NCI-H446 (cell line): ENCODE measurements around the gene MTHFSD.

Source experiments
- DNase-seq, 2 experiments: peaks; one replicate each; lab custom pipeline; 2025; lab: John Stamatoyannopoulos, UW

Gene MTHFSD

DNA sequence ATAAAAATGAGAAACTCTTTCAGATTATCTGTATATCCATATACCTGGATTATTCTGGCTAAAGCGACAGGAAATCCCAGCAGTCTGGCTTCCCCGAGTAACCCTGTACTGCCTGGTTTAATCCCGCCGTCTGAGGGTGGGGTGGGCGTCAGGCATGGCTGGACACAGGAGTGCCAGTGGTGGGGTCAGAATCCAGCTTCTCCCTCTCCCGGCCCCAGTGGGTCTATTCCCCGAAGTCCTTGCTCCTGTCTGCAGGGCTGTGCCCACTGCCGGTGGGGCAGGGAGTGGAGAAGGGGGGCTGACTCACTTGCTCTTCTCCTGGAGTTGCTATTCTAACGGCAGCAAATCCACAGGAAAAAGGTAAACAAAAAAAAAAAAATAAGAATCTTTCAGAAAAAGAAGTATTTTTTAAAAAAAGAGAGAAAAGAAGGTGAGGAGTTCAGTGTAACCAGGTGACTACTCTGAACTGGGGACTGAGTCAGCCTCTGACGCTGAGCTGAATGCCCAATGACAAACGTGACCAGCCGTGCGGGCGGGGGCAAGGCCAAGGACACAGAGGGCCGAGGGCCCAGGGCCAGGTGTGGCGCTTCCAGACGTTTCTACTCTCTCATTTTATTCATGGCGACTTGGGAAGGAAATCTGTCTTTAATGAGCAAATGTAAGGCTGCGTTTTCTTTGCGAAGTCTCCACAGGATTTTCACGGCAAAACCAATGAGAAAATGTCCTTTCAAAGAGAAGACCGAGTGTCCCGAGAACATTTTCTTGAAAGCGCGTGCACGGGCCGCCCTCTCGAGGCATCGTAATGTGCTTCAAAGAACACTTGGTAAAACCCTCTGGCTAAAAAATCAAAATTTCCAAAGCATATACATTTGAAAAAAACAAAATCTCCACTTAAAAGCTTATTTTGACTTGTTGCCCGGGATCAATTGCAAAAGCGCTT, 24.5 kb downstream of the MTHFSD start:
- no peak for DNase-seq

DNA sequence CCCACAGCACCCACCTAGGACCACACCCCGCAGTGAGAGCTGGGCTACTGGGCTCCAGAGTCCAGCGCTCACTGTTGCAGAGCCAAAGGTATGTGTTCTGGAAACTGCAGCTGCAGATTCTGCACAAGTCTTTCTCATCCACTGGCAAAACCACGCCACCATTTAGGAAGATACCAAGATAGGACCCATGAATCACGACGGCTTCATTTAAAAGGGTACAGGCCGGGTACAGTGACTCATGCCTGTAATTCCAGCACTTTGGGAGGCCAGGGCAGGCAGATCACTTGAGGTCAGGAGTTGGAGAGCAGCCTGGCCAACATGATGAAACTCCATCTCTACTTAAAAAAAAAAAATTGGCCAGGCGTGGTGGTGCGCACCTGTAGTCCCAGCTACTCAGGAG, 25.9 kb downstream of the MTHFSD start:
- no peak for DNase-seq

DNA sequence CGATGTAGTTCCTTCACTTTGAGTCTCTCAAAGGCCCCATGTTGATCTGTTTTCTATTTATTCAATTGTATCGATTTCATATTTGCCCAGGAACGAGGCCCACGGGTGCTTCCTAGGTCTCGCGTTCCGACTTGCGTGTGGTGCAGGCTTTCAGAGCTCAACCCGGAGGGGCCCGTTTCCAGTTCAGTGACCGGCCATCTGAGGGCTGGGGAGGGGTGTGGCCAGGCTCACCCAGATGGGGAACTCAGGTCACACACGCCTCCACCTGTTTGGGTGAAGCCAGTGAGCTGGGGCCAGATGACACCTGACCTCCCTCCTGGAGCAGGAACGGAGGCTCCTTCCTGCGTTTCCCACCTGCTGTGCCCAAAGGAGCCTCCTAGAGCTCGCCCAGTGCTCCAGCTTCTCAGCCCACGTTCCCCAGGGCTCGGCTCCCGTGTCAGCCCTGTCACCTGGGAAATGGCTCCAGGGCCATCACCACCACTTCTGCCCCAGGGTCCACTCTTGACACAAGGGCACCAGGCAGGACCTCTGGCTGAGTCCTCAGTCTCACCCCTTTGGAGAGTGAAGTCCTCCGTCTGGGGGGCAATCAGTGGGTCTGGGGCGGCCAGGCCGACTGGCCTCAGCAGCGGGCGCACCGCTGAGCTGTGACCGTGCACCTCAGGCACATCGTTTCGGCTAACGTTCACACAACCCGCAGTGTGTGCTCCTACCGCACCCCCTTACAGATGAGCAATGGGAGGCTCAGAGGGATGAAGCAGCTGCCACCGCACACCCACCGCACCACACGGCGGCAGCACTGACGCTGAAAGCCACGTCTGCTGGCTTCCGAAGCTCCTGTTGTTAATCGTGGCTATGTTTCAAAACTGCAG, 26.7 kb downstream of the MTHFSD start:
- no peak for DNase-seq

DNA sequence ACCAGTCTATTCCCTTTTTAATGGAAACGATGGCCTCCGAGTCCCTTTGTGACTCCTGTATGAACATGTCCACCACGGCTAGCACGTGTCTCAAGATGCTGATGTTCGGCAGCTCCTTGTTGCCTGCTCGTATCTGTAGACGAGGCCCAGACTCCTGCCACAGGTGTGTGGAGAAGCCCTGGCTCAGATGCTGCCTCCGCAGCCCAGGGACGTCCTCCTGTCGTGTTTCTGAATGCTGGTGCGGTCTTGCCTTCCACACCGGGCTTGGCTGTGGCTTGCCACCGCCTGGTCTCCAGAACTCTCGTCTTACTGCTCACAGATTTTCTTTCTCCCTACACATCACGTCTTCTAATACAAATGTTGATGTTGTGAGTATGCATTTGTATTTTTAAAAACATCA, 27.7 kb downstream of the MTHFSD start:
- no peak for DNase-seq

DNA sequence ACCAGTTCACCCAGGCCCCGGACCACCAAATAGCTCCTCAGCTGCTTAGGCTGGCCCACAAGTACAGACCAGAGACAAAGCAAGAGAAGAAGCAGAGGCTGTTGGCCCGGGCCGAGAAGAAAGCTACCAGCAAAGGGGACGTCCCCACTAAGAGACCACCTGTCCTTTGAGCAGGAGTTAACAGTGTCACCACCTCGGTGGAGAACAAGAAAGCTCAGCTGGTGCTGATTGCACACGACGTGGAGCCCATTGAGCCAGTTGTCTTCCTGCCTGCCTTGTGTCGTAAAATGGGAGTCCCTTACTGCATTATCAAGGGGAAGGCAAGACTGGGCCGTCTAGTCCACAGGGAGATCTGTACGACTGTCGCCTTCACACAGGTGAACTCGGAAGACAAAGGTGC, 29.3 kb downstream of the MTHFSD start:
- no peak for DNase-seq

DNA sequence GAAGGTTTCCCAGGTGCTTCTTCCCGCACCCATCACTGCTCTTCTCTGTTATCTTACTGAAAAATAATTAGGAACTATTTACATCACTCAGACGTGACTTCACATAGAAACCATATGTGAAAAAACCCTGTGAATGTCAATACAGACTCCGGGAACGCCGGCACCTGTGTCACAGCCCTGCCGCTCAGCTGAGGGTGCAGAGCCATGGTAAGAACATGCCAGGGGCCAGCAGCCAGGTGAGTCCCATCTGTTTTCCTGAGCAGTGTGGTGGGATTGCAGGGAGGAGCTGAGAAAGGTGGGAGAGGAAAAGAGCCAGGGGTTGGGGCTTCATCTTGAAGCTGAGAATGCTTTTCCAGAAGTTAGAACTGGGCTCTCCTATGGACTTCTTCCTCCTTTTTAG, 31.0 kb downstream of the MTHFSD start:
- no peak for DNase-seq

DNA sequence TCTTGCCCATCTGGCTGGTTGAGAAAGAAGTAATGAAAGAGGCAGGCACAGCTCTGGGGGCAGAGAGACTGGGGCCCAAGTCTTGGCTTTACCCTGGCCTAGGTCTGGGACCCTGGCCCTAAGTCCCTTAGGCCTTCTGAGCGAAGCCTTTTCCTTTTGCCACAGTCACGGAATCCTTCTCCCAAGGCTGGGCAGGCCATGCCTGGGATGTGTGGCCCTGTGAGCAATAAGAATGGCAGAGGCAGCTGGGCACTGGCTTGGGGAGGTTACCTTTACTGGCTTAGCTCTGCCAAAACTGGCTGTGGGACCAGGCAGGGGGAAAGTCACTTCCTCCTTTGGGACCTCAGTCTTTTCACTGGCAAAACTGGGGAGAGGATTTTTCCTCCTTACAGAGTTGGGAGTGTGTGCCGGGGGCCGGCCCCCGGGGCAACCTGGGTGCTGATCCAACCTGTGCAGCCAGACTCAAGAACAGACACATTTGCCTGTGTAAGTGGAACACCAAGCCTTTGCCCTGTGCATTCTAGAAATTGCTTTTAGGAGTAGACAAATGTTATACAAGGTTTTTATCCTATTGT, 31.8 kb downstream of the MTHFSD start:
- DNase-seq: no peak

DNA sequence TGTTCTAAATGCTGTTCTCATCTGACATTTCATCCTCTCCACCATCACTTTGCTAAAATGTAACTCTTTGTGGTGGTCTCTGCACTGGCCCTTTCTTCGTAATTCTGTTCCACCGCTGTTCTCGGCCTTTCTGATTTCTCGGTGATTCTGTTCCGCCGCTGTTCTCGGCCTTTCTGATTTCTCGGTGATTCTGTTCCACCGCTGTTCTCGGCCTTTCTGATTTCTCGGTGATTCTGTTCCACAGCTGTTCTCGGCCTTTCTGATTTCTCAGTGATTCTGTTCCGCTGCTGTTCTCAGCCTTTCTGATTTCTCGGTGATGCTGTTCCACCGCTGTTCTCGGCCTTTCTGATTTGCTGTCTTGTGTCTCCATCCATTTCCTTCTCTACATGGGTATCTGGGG, 32.4 kb downstream of the MTHFSD start:
- no peak for DNase-seq

DNA sequence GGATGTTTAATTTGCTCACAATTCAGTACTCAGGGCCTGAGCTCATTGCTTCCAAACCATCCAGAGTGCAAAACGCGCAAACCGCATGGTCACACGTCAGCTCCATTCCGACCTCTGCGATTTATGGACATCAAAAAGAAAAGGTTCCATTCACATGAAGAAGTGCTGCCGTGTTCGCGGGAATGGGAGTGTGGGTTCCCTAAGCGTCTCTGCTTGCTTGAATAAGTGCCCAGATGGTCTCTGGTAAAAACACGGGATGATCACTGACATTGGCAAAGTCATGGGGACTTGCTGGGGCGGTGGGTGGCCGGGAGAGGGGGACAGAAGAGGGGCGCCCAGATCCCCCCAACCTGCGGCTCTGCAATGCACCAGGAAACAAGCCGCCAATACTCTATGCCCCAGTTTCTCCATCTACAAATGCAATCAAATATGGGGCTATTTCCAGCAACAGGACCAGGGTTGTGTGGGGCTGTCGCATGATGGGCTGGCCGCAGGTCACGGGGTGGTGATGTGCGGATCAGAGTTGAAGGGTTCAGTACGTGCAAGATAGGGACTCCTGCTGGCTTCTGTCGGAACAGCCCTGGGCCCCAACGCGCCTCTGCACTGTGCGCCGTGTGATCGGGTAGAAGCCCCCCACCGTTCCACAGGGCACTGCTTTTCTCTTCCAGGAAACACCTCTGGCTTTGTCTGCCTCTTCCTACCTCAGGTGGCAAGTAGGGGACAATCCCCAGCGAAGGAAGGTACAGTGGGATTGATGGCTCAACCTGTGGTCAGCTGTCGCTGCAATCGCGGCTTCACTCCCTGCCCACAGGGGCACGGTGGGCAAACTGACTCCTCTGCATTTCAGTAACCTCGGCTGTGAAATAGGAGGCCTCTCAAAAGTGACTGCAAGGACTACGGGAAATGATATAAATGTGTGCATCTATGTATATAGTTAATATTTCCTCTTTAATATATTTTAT, 33.5 kb downstream of the MTHFSD start:
- DNase-seq: no peak

DNA sequence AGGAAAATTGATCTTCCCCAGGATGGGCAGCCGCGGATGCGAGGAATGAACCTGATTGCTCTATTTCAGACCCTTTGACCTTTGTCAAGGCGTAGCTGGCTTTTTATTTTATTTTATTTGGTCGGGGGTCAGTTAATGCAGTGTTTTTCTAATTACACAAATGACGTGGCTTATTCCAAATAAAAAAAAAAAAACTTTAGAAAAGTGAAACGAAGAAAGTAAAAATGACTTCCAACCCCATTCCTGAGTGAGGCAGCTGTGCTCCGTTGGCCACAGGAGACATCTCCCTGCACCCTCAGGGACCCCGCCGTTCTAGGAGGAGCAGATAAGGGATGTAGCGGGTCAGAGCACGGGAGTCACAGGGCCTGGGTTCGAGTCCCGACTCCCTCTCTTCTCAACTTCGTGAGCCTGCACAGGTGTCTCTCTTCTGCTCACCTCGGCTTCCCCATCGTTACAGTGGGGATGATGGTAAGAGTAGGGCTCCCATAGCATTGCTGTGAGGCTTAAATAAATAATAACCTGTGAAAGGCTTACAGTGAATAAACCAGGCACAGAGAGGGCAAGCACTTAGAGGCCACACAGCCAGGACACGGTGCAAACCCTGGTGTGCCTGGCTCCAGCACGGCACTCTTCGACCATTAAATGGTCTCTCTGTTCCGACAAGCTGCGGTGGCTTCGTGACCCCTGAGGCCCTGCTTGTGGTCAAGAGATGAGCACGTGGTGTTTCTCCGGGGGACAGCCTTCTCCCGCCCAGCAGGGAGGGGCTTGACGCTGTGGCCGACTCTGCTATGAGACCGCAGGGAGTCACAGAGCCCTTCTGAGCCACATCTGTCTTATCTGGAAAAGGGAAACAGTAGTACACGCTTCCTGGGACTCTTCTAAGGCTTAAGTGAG, 34.5 kb downstream of the MTHFSD start:
- no peak for DNase-seq

DNA sequence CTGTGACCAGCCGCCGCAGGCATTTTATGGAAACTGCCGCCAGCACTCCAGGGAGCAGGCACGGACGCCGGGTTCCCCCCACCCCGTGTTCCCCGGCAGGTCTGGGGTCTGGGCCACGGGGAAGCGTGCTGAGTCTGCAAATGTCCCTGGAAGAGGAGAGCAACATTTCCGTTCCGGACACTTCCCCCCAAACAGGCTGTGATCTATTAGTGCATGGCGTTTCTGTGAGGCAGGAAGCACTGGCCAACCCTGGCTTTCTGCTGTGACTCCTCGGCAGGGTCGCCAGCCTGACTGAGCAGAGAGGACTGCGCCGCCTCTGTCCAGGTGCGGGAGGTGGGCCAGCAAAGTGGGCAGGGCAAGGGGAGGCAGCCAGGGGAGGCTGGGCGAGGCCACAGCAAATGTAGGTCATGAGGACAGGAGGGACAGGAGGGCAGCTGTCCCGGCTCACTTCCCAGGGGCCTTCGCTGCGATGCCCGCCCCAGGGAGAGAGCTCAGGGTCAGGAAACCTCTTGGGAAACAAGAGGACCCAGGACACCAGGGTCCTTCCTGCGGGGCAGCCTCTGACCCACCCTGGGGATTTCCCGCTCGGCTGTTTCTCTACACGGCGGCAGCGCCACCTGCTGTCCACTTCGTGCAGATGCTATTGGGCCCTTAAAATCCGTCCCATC, 35.3 kb downstream of the MTHFSD start:
- DNase-seq: peak in 1 of 2 experiments; percentile 36

DNA sequence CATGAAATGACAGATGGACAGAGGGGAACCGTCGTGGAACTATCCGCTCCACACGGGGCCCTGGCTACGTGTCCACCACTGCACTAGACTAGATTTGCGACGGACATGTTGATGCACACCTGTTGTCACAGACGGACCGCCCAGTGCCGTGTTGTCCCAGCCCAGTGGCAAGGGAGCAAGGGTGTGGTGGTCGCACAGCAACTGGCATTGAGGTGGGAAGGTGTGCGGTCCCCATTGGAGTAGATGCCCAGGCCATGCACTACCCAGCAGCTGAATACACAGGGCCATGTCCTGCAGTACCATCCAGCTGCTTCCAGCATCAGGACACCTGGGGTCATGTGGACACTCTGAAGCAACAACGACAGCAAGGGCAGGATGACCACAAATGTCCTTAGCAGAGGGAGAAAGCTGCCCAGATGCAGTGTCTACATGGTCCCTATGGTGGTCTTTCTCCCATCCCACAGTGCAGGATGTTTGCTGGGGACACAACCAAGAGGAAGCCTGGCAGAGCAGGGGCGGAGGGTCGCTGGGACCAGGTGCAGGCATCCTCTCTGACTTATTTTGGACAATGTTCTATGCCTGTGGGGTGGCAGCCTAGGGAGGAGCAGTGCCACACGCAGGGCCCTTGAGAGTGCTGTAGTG, 35.9 kb downstream of the MTHFSD start:
- DNase-seq: no peak

DNA sequence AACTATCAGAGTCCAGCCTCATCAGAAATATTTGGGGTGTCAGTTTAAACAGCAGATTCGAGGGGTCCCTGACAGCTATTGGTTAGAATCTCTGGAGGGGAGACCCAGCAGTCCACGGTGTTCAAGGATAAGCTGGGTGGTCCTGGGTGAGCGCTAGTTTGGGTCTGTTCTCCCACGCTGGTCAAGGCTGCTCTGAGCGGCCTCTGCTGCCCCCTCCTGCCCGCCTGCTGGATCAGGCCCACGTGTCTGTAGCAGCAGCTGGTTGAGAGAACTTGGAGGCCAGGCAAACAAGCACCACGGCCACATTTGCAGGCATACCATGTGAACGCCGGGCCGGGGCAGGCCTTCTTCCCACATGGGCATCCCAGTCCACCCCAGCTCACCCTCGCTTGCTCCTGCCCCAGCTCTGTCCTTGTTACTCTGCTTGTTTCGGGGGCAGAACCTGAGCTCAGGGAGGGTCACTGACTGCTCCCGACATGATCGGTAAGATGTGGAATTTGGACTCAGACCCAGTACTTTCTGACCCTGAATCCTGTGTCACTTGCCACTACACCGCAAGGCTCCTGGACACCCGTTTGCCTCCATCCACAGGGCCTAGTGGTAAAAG, 37.3 kb downstream of the MTHFSD start:
- no peak for DNase-seq

DNA sequence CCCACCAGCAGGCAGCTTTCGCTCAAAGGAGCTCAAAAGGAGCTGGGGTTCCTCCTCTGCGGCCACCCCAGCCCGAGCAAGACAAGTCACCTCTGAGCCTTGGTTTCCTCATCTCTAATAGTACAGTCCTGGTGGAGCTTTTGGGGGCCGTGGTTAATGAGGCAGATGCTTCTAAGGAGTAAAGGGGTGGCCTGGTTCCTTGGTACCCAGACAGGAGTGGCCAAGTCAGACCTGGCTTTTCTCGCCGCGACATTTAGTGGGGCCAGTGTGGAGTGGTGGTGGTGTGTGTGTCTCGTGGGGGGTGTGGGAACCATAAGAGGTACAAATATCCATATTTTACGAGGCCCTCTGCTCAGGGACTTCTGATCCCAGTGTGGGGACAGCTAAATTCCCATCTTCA, 38.0 kb downstream of the MTHFSD start:
- DNase-seq: no peak

DNA sequence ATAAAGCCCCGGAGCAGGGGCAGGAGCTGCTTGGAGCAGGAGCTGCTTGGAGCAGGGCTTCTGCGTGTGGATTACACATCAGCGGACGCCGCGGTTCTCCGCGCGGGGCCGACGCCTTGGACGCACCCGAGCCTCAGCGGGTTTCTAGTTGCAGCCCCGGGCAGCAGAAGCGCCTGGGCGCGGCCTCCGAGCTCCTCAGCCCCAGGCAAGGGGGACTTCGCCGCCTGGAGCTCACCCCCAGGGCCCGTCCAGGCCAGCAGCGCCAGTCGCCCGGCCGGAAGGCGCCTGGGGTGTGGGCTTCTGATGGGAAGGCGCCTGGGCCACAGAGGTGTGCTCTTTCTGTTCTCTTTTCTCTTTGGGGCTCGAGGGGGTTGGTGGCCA, 38.4 kb downstream of the MTHFSD start:
- no peak for DNase-seq

DNA sequence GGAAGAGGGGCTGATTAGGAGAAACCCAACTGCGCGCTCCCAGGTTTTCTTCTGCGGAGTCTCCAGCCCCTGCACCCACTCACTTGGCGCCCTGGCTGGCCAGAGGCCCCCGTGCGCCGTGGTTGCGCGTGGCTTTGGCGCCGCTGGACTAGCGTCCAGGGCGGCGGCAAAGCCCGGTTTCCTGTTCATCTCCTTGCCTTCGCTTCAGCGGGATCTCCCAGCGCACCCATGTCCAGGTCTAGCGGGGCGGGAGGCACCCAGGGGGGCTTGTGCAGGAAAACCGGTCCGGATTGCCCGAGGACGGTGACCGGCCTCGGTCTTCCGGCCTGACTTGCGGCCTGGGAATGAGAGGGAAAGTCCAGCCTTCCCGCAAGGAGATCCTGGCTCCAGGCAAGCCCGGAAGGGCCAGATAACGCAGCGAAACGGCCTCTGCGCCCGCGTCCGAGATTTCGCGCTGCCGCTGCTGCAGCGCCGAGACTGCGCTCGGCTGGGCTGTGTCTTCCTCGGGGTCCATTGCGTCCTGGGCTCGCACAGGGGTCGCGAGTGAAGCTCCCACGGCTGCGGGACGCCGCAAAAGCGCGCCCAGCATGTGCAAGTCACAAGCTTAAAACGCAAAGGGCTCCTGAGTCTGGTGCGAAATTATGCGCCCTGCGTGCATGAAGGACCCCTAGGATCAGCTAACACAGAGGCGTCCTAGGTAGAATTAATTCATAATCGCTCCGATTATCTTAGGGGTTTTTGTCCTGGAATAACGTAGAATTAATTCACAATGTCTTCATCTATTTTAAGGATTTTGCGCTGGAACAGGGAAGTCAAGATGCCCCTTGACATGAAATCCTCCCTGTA, 39.0 kb downstream of the MTHFSD start:
- DNase-seq: no peak

DNA sequence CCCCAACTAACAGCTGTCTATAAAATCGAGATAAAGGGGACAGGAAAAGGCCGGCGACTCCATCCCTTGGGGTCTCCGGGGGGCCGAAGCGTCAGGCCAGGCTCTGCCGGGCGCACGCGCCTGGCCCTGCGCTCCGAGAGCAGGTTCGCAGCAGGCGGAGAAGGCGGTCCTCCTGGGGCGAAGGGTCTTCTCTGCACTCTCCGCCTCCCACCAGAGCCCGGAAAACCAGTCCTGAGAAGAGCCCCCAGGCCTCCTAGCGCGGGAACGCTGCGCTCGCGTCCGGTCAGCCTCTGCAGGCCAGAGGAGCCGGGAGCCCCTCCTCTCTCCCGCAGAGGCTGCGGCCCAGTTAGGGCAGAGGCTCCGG, 39.6 kb downstream of the MTHFSD start:
- no peak for DNase-seq
